Upper lobe of left lung (tissue), 6 donors: ENCODE data around the gene MYO5B. TPM values are rescaled to one million over a fixed set of nuclear protein-coding genes. Genes with fewer than 3 reads are reported as not detected.

ENCODE experiments used
- ATAC-seq, 2 donors: fragments of 200-7000 bp; cut with Tn5 transposase; one replicate each; pipeline ENCODE4 v1.9.1; 2022; ENCODE audit warnings: mild to moderate bottlenecking in 2 of 2, moderate library complexity in 2 of 2; ENCODE audit not compliant: low FRiP score in 2 of 2
- DNase-seq, 2 donors: peaks; one replicate each; pipeline ENCODE4 v3.0.0-alpha.2; 2019 to 2020
- H3K27ac ChIP-seq, 4 donors: fragments of 200-600 bp; sonication (generic); one replicate each; pipeline ENCODE4 v1.5.1; 2016 to 2019
- H3K27me3 ChIP-seq, 4 donors: fragments of 200-600 bp; sonication (generic); one replicate each; pipeline ENCODE4 v1.5.1; 2017 to 2019
- H3K36me3 ChIP-seq, 4 donors: fragments of 200-600 bp; sonication (generic); one replicate each; pipeline ENCODE4 v1.5.1; 2016 to 2019
- H3K4me1 ChIP-seq, 4 donors: fragments of 200-600 bp; sonication (generic); one replicate each; pipeline ENCODE4 v1.5.1; 2018 to 2019
- H3K4me3 ChIP-seq, 4 donors: fragments of 200-600 bp; sonication (generic); one replicate each; pipeline ENCODE4 v1.5.1; 2017 to 2019; ENCODE audit warnings: mild to moderate bottlenecking in 2 of 4, moderate library complexity in 1 of 4
- H3K9me3 ChIP-seq, 4 donors: fragments of 200-600 bp; sonication (generic); one replicate each; pipeline ENCODE4 v1.5.1; 2018 to 2019
- EP300 ChIP-seq, 4 donors: sonication (generic); formaldehyde crosslinking; IDR thresholded peaks; one replicate each; pipeline ENCODE4 v1.5.1; 2017; ENCODE audit warnings: antibody characterized with exemption in 4 of 4, control low read depth in 2 of 4
- POLR2A ChIP-seq, 4 donors: fragments of 450-650 bp; IDR thresholded peaks; one replicate each; pipeline ENCODE4 v1.5.1; 2016 to 2017; ENCODE audit warnings: antibody characterized with exemption in 4 of 4, mild to moderate bottlenecking in 2 of 4
- POLR2AphosphoS5 ChIP-seq, 2 donors: sonication (generic); formaldehyde crosslinking; IDR thresholded peaks; one replicate each; pipeline ENCODE4 v1.5.1; 2017; ENCODE audit warnings: antibody characterized with exemption in 2 of 2
- WGBS, 2 donors: methylation state at CpG; one replicate each; pipeline ENCODE4 v1.1.5; 2017 to 2018; 5-methylcytosine and 5-hydroxymethylcytosine counted together
- total RNA-seq, 6 donors: library from RNA; depleted of rRNA in 4 of 6; stranded (reverse); fragments of >200 nt in 4 of 6; gene quantifications; one replicate each; pipeline versions ENCODE4 v1.1.0 to v1.2.1, GENCODE V29; 2016 to 2021
- TF ChIP-seq, protein P1 (sequence below), 6 experiments: fragments of 450-650 bp in 4 of 6; fragments of 200-600 bp in 2 of 6; sonication (generic) in 2 of 6; IDR thresholded peaks; one replicate each; pipeline ENCODE4 v1.5.1; 2016 to 2019; ENCODE audit warnings: antibody characterized with exemption in 6 of 6
- donor health status: DM: no; HTN: no; CAD: no; lungs with moderate emphysema.
- donor health status: DM: no; HTN: yes; CAD: no; lungs with severe emphysema.

The MYO5B gene
- total RNA-seq, 6 donors from 2014 or later = 25.4 to 95.2 (median 49.6) TPM

DNA sequence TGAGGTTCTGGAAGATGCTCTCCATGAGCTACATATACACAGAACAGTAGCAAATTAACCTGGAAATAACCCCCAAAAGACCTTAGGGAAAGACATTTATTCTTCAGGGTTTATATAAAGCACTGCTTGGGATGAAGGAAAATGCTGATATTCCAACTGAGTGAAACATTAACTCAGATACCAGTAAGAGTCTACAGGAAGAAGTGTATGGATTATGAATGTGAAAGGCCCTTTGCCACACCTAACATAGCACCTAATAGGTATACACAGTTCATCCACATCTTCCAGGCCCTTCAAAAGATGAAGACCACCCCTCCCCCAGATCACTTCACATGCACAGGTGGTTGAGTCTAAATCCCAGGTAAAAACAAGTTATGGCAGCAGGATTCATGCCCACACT is 50.4 kb downstream of the MYO5B start:
- H3K4me3 ChIP-seq = no peak overlapping the region
- no peak for DNase-seq
- no peak overlapping the region for H3K27ac ChIP-seq
- H3K36me3 ChIP-seq = no peaks in the 10 kb centered on the region
- no peak for ATAC-seq
- H3K9me3 ChIP-seq = no peaks in the 10 kb centered on the region
- H3K4me1 ChIP-seq = no peaks in the 10 kb centered on the region
- no peak for TF ChIP-seq EP300 (IDR thresholded peaks at IDR 0.05)
- TF ChIP-seq, protein P1, sequence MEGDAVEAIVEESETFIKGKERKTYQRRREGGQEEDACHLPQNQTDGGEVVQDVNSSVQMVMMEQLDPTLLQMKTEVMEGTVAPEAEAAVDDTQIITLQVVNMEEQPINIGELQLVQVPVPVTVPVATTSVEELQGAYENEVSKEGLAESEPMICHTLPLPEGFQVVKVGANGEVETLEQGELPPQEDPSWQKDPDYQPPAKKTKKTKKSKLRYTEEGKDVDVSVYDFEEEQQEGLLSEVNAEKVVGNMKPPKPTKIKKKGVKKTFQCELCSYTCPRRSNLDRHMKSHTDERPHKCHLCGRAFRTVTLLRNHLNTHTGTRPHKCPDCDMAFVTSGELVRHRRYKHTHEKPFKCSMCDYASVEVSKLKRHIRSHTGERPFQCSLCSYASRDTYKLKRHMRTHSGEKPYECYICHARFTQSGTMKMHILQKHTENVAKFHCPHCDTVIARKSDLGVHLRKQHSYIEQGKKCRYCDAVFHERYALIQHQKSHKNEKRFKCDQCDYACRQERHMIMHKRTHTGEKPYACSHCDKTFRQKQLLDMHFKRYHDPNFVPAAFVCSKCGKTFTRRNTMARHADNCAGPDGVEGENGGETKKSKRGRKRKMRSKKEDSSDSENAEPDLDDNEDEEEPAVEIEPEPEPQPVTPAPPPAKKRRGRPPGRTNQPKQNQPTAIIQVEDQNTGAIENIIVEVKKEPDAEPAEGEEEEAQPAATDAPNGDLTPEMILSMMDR (IDR thresholded peaks at IDR 0.05) = no peak
- TF ChIP-seq POLR2AphosphoS5 (IDR thresholded peaks at IDR 0.05) = no peak
- TF ChIP-seq POLR2A (IDR thresholded peaks at IDR 0.05) = no peak
- H3K27me3 ChIP-seq = no peaks in the 10 kb centered on the region

DNA sequence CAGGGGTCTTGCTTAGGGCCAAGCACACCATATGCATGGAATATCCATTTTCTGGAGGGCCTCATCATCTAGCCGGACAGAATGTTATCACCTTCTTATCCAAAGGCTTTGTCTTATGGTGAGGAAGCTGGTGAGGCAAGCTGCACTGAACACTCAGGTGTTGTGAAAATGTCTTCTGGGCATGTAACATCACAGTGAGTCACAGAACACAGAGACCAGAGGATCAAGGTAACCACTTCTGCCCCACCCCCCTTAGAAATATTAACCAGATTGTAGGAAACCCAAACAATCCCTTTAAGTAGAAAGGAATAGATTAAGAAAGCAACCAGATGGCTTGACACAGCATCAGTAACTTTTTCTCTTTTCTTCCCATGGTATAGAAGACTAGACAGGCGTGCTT is 51.1 kb downstream of the MYO5B start:
- no peak for TF ChIP-seq POLR2AphosphoS5 (IDR thresholded peaks at IDR 0.05)
- TF ChIP-seq POLR2A (IDR thresholded peaks at IDR 0.05) = no peak
- no peak for TF ChIP-seq EP300 (IDR thresholded peaks at IDR 0.05)
- TF ChIP-seq, protein P1 (IDR thresholded peaks at IDR 0.05) = no peak
- no peaks in the 10 kb centered on the region for H3K36me3 ChIP-seq
- DNase-seq (no peak), ATAC-seq (no peak)
- peaks cover 0 to 2% (median 0%) of the 10 kb centered on the region in 4 donors for H3K4me1 ChIP-seq
- 77 to 82% methylated on average over 2 of the region's 2 CpGs for WGBS, 2 donors
- no peaks in the 10 kb centered on the region for H3K27me3 ChIP-seq
- no peak overlapping the region for H3K27ac ChIP-seq
- no peaks in the 10 kb centered on the region for H3K9me3 ChIP-seq
- no peak overlapping the region for H3K4me3 ChIP-seq

DNA sequence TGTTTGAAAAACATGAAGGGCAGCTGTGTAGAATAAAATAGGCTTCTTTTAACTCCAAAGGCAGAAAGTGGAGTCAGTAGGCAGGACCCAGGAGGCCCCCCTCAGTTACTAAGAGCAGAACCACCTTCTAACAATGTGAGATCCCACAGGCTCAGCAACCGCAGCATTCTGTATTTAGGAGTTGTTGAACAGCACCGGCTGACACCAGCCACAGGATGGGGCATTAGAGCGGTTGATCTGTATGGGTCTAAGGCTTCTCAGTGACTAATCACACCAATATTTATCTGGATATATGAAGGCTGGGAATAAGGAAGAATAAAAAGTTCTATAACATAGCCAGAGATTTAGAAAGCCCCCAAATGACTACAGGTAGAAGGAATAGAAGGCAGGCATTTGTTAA is 51.7 kb downstream of the MYO5B start:
- ATAC-seq = no peak
- H3K9me3 ChIP-seq = no peaks in the 10 kb centered on the region
- no peak overlapping the region for H3K4me3 ChIP-seq
- TF ChIP-seq POLR2A (IDR thresholded peaks at IDR 0.05) (no peak), EP300 (IDR thresholded peaks at IDR 0.05) (no peak), POLR2AphosphoS5 (IDR thresholded peaks at IDR 0.05) (no peak)
- TF ChIP-seq, protein P1 (IDR thresholded peaks at IDR 0.05) = no peak
- H3K4me1 ChIP-seq = peaks cover 0 to 5% (median 0%) of the 10 kb centered on the region in 4 donors
- DNase-seq = no peak
- WGBS, 2 donors = 78 to 88% methylated on average over 3 of the region's 3 CpGs
- no peaks in the 10 kb centered on the region for H3K36me3 ChIP-seq
- no peak overlapping the region for H3K27ac ChIP-seq
- H3K27me3 ChIP-seq = no peaks in the 10 kb centered on the region

DNA sequence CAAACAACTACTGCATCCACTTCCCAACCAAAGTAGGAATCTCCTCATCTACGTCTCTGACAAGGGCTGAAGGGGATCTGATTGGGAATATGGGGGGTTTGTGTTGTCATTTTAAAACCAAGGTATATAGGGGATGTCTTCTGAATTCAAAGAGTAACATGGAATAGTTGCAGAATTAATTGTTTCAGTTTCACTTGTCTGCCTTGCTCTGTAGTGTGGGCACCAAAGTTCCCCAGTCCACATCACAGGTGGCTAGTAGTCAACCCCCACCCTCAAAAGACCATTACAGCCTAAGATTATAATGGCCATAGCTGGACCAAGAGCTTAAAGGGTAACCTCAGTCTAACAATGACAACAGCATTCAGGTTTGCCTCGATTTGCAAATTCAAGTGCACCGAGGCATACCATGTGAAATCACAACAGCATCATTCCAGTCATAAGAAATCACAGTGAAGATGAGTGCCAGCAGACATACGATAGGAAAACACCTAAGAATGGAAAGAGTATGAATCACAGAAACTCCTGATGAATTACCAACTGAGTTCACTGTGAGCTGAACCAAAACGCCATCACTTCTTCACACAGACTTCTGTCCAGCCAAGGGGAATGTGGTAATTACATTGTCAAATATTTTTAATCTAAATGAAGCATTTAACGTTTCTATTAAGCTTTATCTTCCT is 52.4 kb downstream of the MYO5B start:
- WGBS, 2 donors = 59 to 69% methylated on average over 6 of the region's 6 CpGs
- H3K9me3 ChIP-seq = no peaks in the 10 kb centered on the region
- ATAC-seq (no peak), DNase-seq (no peak)
- H3K27ac ChIP-seq = no peak overlapping the region
- no peaks in the 10 kb centered on the region for H3K27me3 ChIP-seq
- peaks cover 0 to 5% (median 0%) of the 10 kb centered on the region in 4 donors for H3K4me1 ChIP-seq
- H3K4me3 ChIP-seq = no peak overlapping the region
- TF ChIP-seq EP300 (IDR thresholded peaks at IDR 0.05) (no peak), POLR2AphosphoS5 (IDR thresholded peaks at IDR 0.05) (no peak), POLR2A (IDR thresholded peaks at IDR 0.05) (no peak)
- TF ChIP-seq, protein P1 (IDR thresholded peaks at IDR 0.05) = no peak
- no peaks in the 10 kb centered on the region for H3K36me3 ChIP-seq
